ENCODE results near the gene TAP1. TPM values are rescaled to one million over a fixed set of nuclear protein-coding genes. Genes with fewer than 3 reads are reported as not detected.
"Not testable (repeated sequence)": the region's sequence is repeated elsewhere in the genome, so short reads cannot be mapped to it uniquely, and the experiment has no call there.

Gene TAP1
- total RNA-seq, 4 donors from 2014 or later: 27.2 to 45.9 (median 34.4) TPM

DNA sequence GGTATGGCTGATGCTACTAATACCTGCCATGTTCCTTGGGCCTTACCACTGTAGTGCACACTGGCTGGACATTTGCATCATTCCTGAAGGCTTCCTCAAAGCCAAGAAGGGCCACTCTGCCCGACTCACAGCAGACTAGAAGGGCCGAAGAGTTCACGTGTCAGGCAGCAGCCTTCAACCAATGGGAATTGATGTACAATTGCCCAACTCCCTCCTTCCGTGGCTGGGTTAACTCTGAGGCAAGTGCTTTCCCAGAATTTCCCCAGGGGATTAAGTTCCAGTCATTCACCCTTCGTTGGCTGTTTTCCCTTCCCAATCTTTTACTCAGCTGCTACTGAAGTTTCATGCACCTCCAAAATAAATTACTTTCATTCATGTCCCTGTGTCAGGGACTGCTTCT lies 30.3 kb upstream of the TAP1 start:
- Histone ChIP-seq H3K27ac (peak overlapping the region in 1 of 4 donors; percentile 46), H3K4me1 (peaks cover 0 to 33% (median 10%) of the 10 kb centered on the region in 4 donors), H3K9me3 (no peaks in the 10 kb centered on the region), H3K27me3 (peaks cover 0 to 9% of the 10 kb centered on the region in 2 donors), H3K36me3 (no peaks in the 10 kb centered on the region), H3K4me3 (no peak overlapping the region)
- WGBS, 2 donors: 14 to 16% methylated on average over 5 of the region's 5 CpGs
- DNase-seq (ENCODE audit: low spot score in 2 of 2): peak in 1 of 2 donors; percentile 14
- TF ChIP-seq EP300 (IDR thresholded peaks at IDR 0.05) (peak in 1 of 2 donors; percentile 61), POLR2A (IDR thresholded peaks at IDR 0.05) (no peak)

DNA sequence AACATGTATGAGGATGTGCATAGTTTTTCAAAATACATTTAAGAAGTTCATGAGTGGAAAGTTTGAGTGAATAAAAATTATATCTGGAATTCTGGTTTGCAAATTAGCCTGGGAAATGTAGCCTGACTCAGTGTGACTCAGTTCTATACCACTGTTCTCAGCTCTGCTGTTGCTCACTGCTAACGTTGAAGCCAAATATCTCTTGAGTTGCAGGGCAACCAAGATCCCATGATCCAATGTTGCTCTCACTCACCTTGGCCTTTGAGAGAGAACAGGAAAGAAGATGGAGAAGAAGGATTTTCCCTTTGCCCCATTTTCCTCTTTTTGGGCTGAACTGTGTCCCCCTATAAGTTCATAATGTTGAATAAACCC lies 29.4 kb upstream of the TAP1 start:
- 31 to 63% methylated on average over 1 of the region's 1 CpG for WGBS, 2 donors

GRCh38 chr6:32880962-32881361 lies 27.5 kb upstream of the TAP1 start:
- WGBS, 2 donors: 73 to 78% methylated on average over 3 of the region's 3 CpGs
- H3K4me3 ChIP-seq; DNase-seq (ENCODE audit: low spot score in 2 of 2); H3K9me3 ChIP-seq; H3K27ac ChIP-seq; H3K36me3 ChIP-seq: not testable (repeated sequence)
- Histone ChIP-seq H3K27me3 (peaks cover 0 to 12% of the 10 kb centered on the region in 2 donors), H3K4me1 (peaks cover 0 to 14% (median 0%) of the 10 kb centered on the region in 4 donors)

More for the DNA sequence above, 29.4 kb upstream of the TAP1 start:
- H3K36me3 ChIP-seq: no peaks in the 10 kb centered on the region
- TF ChIP-seq POLR2A (IDR thresholded peaks at IDR 0.05) (no peak), EP300 (IDR thresholded peaks at IDR 0.05) (no peak)
- TF ChIP-seq, protein P1, sequence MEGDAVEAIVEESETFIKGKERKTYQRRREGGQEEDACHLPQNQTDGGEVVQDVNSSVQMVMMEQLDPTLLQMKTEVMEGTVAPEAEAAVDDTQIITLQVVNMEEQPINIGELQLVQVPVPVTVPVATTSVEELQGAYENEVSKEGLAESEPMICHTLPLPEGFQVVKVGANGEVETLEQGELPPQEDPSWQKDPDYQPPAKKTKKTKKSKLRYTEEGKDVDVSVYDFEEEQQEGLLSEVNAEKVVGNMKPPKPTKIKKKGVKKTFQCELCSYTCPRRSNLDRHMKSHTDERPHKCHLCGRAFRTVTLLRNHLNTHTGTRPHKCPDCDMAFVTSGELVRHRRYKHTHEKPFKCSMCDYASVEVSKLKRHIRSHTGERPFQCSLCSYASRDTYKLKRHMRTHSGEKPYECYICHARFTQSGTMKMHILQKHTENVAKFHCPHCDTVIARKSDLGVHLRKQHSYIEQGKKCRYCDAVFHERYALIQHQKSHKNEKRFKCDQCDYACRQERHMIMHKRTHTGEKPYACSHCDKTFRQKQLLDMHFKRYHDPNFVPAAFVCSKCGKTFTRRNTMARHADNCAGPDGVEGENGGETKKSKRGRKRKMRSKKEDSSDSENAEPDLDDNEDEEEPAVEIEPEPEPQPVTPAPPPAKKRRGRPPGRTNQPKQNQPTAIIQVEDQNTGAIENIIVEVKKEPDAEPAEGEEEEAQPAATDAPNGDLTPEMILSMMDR (IDR thresholded peaks at IDR 0.05): no peak
- DNase-seq (ENCODE audit: low spot score in 2 of 2): no peak
- no peak overlapping the region for H3K27ac ChIP-seq
- no peaks in the 10 kb centered on the region for H3K9me3 ChIP-seq
- H3K4me1 ChIP-seq: peaks cover 0 to 33% (median 10%) of the 10 kb centered on the region in 4 donors
- peaks cover 0 to 9% of the 10 kb centered on the region in 2 donors for H3K27me3 ChIP-seq
- H3K4me3 ChIP-seq: no peak overlapping the region

- WGBS, 2 donors: 35 to 57% methylated on average over 35 of the region's 35 CpGs
- TF ChIP-seq POLR2A (IDR thresholded peaks at IDR 0.05): no peak
- TF ChIP-seq, protein P1 (IDR thresholded peaks at IDR 0.05): no peak
- TF ChIP-seq EP300 (IDR thresholded peaks at IDR 0.05): no peak
- H3K27ac ChIP-seq: no peak overlapping the region
- H3K27me3 ChIP-seq: peaks cover 0 to 18% of the 10 kb centered on the region in 2 donors
- peaks cover 0 to 9% (median 0%) of the 10 kb centered on the region in 4 donors for H3K4me1 ChIP-seq
- no peak overlapping the region for H3K4me3 ChIP-seq
- DNase-seq (ENCODE audit: low spot score in 2 of 2): no peak
- H3K36me3 ChIP-seq: no peaks in the 10 kb centered on the region
- H3K9me3 ChIP-seq: no peaks in the 10 kb centered on the region
Observed at GRCh38 chr6:32879691-32880090, 26.2 kb upstream of the TAP1 start.

GRCh38 chr6:32876603-32877002 lies 23.1 kb upstream of the TAP1 start:
- 95 to 96% methylated on average over 2 of the region's 2 CpGs for WGBS, 2 donors
- TF ChIP-seq, protein P1 (IDR thresholded peaks at IDR 0.05): no peak
- no peak for TF ChIP-seq EP300 (IDR thresholded peaks at IDR 0.05)
- TF ChIP-seq POLR2A (IDR thresholded peaks at IDR 0.05): no peak
- no peak for DNase-seq (ENCODE audit: low spot score in 2 of 2)

GRCh38 chr6:32873947-32874346 lies 20.4 kb upstream of the TAP1 start:
- not testable (repeated sequence) for H3K36me3 ChIP-seq; H3K27me3 ChIP-seq; H3K27ac ChIP-seq; H3K9me3 ChIP-seq; H3K4me3 ChIP-seq; H3K4me1 ChIP-seq; DNase-seq (ENCODE audit: low spot score in 2 of 2)
- WGBS, 2 donors: 28 to 29% methylated on average over 1 of the region's 1 CpG

More at GRCh38 chr6:32876603-32877002, 23.1 kb upstream of the TAP1 start:
- no peaks in the 10 kb centered on the region for H3K4me1 ChIP-seq
- peaks cover 0 to 18% of the 10 kb centered on the region in 2 donors for H3K27me3 ChIP-seq
- H3K27ac ChIP-seq: no peak overlapping the region
- no peaks in the 10 kb centered on the region for H3K36me3 ChIP-seq
- H3K9me3 ChIP-seq: peaks cover 0 to 5% (median 0%) of the 10 kb centered on the region in 4 donors
- no peak overlapping the region for H3K4me3 ChIP-seq

Measured in tibial nerve (tissue), 4 donors.